ENCODE data around the gene CENPC.
"Not testable (repeated sequence)": the region's sequence is repeated elsewhere in the genome, so short reads cannot be mapped to it uniquely, and the experiment has no call there.

The CENPC gene

GRCh38 chr4:67456577-67457196 is 88.6 kb downstream of the CENPC start:
- H3K9ac ChIP-seq (ENCODE audit: low read length): no peak overlapping the region
- no peaks in the 10 kb centered on the region for H3K4me1 ChIP-seq (ENCODE audit: control insufficient read depth, insufficient read depth, low read length)
- no peak overlapping the region for H3K27ac ChIP-seq (ENCODE audit: low read depth, low read length)
- no peaks in the 10 kb centered on the region for H3K27me3 ChIP-seq (ENCODE audit: control insufficient read depth, insufficient read depth, low read length)
- no peak overlapping the region for H3K4me3 ChIP-seq (ENCODE audit: low read length)
- H3K36me3 ChIP-seq (ENCODE audit: control insufficient read depth, insufficient read depth, low read length): peaks cover 2% of the 10 kb centered on the region

- H3K9ac ChIP-seq (ENCODE audit: low read length); H3K4me1 ChIP-seq (ENCODE audit: control insufficient read depth, insufficient read depth, low read length); H3K27ac ChIP-seq (ENCODE audit: low read depth, low read length); H3K27me3 ChIP-seq (ENCODE audit: control insufficient read depth, insufficient read depth, low read length); H3K4me3 ChIP-seq (ENCODE audit: low read length); H3K36me3 ChIP-seq (ENCODE audit: control insufficient read depth, insufficient read depth, low read length): not testable (repeated sequence)
Measured at GRCh38 chr4:67452846-67453205, 92.5 kb downstream of the CENPC start.

- no peak overlapping the region for H3K4me3 ChIP-seq (ENCODE audit: low read length)
- H3K9ac ChIP-seq (ENCODE audit: low read length): no peak overlapping the region
- no peak overlapping the region for H3K27ac ChIP-seq (ENCODE audit: low read depth, low read length)
- H3K4me1 ChIP-seq (ENCODE audit: control insufficient read depth, insufficient read depth, low read length): no peaks in the 10 kb centered on the region
- no peaks in the 10 kb centered on the region for H3K36me3 ChIP-seq (ENCODE audit: control insufficient read depth, insufficient read depth, low read length)
- no peaks in the 10 kb centered on the region for H3K27me3 ChIP-seq (ENCODE audit: control insufficient read depth, insufficient read depth, low read length)
Measured at GRCh38 chr4:67452100-67452845, 93.0 kb downstream of the CENPC start.

GRCh38 chr4:67451464-67451863 is 93.8 kb downstream of the CENPC start:
- H3K27me3 ChIP-seq (ENCODE audit: control insufficient read depth, insufficient read depth, low read length): no peaks in the 10 kb centered on the region

GRCh38 chr4:67448621-67449020 is 96.7 kb downstream of the CENPC start:
- Histone ChIP-seq H3K36me3 (ENCODE audit: control insufficient read depth, insufficient read depth, low read length) (no peaks in the 10 kb centered on the region), H3K27me3 (ENCODE audit: control insufficient read depth, insufficient read depth, low read length) (no peaks in the 10 kb centered on the region), H3K4me3 (ENCODE audit: low read length) (no peak overlapping the region)

More at GRCh38 chr4:67451464-67451863, 93.8 kb downstream of the CENPC start:
- no peaks in the 10 kb centered on the region for H3K4me1 ChIP-seq (ENCODE audit: control insufficient read depth, insufficient read depth, low read length)
- no peak overlapping the region for H3K4me3 ChIP-seq (ENCODE audit: low read length)
- H3K9ac ChIP-seq (ENCODE audit: low read length): no peak overlapping the region
- H3K27ac ChIP-seq (ENCODE audit: low read depth, low read length): no peak overlapping the region
- H3K36me3 ChIP-seq (ENCODE audit: control insufficient read depth, insufficient read depth, low read length): no peaks in the 10 kb centered on the region

GRCh38 chr4:67447873-67448272 is 97.4 kb downstream of the CENPC start:
- no peak overlapping the region for H3K9ac ChIP-seq (ENCODE audit: low read length)
- no peak overlapping the region for H3K27ac ChIP-seq (ENCODE audit: low read depth, low read length)
- H3K36me3 ChIP-seq (ENCODE audit: control insufficient read depth, insufficient read depth, low read length): no peaks in the 10 kb centered on the region
- H3K4me3 ChIP-seq (ENCODE audit: low read length): no peak overlapping the region
- H3K4me1 ChIP-seq (ENCODE audit: control insufficient read depth, insufficient read depth, low read length): no peaks in the 10 kb centered on the region
- H3K27me3 ChIP-seq (ENCODE audit: control insufficient read depth, insufficient read depth, low read length): no peaks in the 10 kb centered on the region

More at GRCh38 chr4:67448621-67449020, 96.7 kb downstream of the CENPC start:
- Histone ChIP-seq H3K4me1 (ENCODE audit: control insufficient read depth, insufficient read depth, low read length) (no peaks in the 10 kb centered on the region), H3K9ac (ENCODE audit: low read length) (no peak overlapping the region), H3K27ac (ENCODE audit: low read depth, low read length) (no peak overlapping the region)

- Histone ChIP-seq H3K27ac (ENCODE audit: low read depth, low read length) (no peak overlapping the region), H3K27me3 (ENCODE audit: control insufficient read depth, insufficient read depth, low read length) (no peaks in the 10 kb centered on the region), H3K36me3 (ENCODE audit: control insufficient read depth, insufficient read depth, low read length) (no peaks in the 10 kb centered on the region), H3K4me1 (ENCODE audit: control insufficient read depth, insufficient read depth, low read length) (no peaks in the 10 kb centered on the region), H3K4me3 (ENCODE audit: low read length) (no peak overlapping the region), H3K9ac (ENCODE audit: low read length) (no peak overlapping the region)
Measured at GRCh38 chr4:67446811-67447210, 98.5 kb downstream of the CENPC start.

GRCh38 chr4:67445881-67446280 is 99.4 kb downstream of the CENPC start:
- H3K4me3 ChIP-seq (ENCODE audit: low read length); H3K27ac ChIP-seq (ENCODE audit: low read depth, low read length); H3K36me3 ChIP-seq (ENCODE audit: control insufficient read depth, insufficient read depth, low read length); H3K4me1 ChIP-seq (ENCODE audit: control insufficient read depth, insufficient read depth, low read length); H3K27me3 ChIP-seq (ENCODE audit: control insufficient read depth, insufficient read depth, low read length); H3K9ac ChIP-seq (ENCODE audit: low read length): not testable (repeated sequence)

- Histone ChIP-seq H3K27me3 (ENCODE audit: control insufficient read depth, insufficient read depth, low read length) (no peaks in the 10 kb centered on the region), H3K27ac (ENCODE audit: low read depth, low read length) (no peak overlapping the region), H3K4me1 (ENCODE audit: control insufficient read depth, insufficient read depth, low read length) (no peaks in the 10 kb centered on the region), H3K36me3 (ENCODE audit: control insufficient read depth, insufficient read depth, low read length) (no peaks in the 10 kb centered on the region), H3K9ac (ENCODE audit: low read length) (no peak overlapping the region), H3K4me3 (ENCODE audit: low read length) (no peak overlapping the region)
Measured at GRCh38 chr4:67438975-67439374, 106.3 kb downstream of the CENPC start.

- Histone ChIP-seq H3K9ac (ENCODE audit: low read length) (no peak overlapping the region), H3K27me3 (ENCODE audit: control insufficient read depth, insufficient read depth, low read length) (no peaks in the 10 kb centered on the region), H3K27ac (ENCODE audit: low read depth, low read length) (no peak overlapping the region)
Measured at GRCh38 chr4:67437974-67438713, 107.2 kb downstream of the CENPC start.

GRCh38 chr4:67436742-67437141 is 108.6 kb downstream of the CENPC start:
- Histone ChIP-seq H3K4me3 (ENCODE audit: low read length) (no peak overlapping the region), H3K27me3 (ENCODE audit: control insufficient read depth, insufficient read depth, low read length) (no peaks in the 10 kb centered on the region), H3K4me1 (ENCODE audit: control insufficient read depth, insufficient read depth, low read length) (no peaks in the 10 kb centered on the region), H3K9ac (ENCODE audit: low read length) (no peak overlapping the region), H3K36me3 (ENCODE audit: control insufficient read depth, insufficient read depth, low read length) (no peaks in the 10 kb centered on the region), H3K27ac (ENCODE audit: low read depth, low read length) (no peak overlapping the region)

More at GRCh38 chr4:67437974-67438713, 107.2 kb downstream of the CENPC start:
- H3K36me3 ChIP-seq (ENCODE audit: control insufficient read depth, insufficient read depth, low read length): no peaks in the 10 kb centered on the region
- no peak overlapping the region for H3K4me3 ChIP-seq (ENCODE audit: low read length)
- no peaks in the 10 kb centered on the region for H3K4me1 ChIP-seq (ENCODE audit: control insufficient read depth, insufficient read depth, low read length)

- H3K4me3 ChIP-seq (ENCODE audit: low read length): no peak overlapping the region
- no peaks in the 10 kb centered on the region for H3K36me3 ChIP-seq (ENCODE audit: control insufficient read depth, insufficient read depth, low read length)
- no peak overlapping the region for H3K9ac ChIP-seq (ENCODE audit: low read length)
- H3K4me1 ChIP-seq (ENCODE audit: control insufficient read depth, insufficient read depth, low read length): no peaks in the 10 kb centered on the region
- no peaks in the 10 kb centered on the region for H3K27me3 ChIP-seq (ENCODE audit: control insufficient read depth, insufficient read depth, low read length)
- no peak overlapping the region for H3K27ac ChIP-seq (ENCODE audit: low read depth, low read length)
Measured at GRCh38 chr4:67430989-67431388, 114.3 kb downstream of the CENPC start.

Data from rectal smooth muscle tissue (tissue), 1 donor.